K562 (cell line): ENCODE measurements around the gene TMEM69. TPM values are rescaled to one million over a fixed set of nuclear protein-coding genes. Genes with fewer than 3 reads are reported as not detected.

ENCODE experiments used
- ARHGAP35 ChIP-seq: fragments of 450-650 bp; IDR thresholded peaks from 2 replicates; pipeline ENCODE4 v1.6.1; 2018; ENCODE audit not compliant: partially characterized antibody
- CREBBP ChIP-seq: IDR thresholded peaks from one replicate; pipeline ENCODE4 v1.6.1; 2012; ENCODE audit warnings: low read depth, mild to moderate bottlenecking, control low read depth, inconsistent platforms, low read length
- ELF1 ChIP-seq: fragments of 200-800 bp; sonication (Bioruptor generic); IDR thresholded peaks from 2 replicates; pipeline ENCODE4 v1.6.1; 2016; ENCODE audit warnings: missing genetic modification characterization, missing compliant biosample characterization
- GTF2E2 ChIP-seq: fragments of 200-800 bp; sonication (Bioruptor generic); IDR thresholded peaks from 2 replicates; pipeline ENCODE4 v1.6.1; 2016; ENCODE audit warnings: missing genetic modification characterization, missing compliant biosample characterization
- PYGO2 ChIP-seq: fragments of 450-650 bp; IDR thresholded peaks from 2 replicates; pipeline ENCODE4 v1.6.1; 2016; ENCODE audit warnings: mild to moderate bottlenecking, missing genetic modification characterization, moderate library complexity, missing compliant biosample characterization
- SAFB ChIP-seq: fragments of 200-400 bp; formaldehyde crosslinking; IDR thresholded peaks from 2 replicates; pipeline ENCODE4 v1.6.1; 2017; ENCODE audit warnings: low read depth, low read length, borderline replicate concordance
- SIN3B ChIP-seq: fragments of 450-650 bp; IDR thresholded peaks from 2 replicates; pipeline ENCODE4 v1.6.1; 2017; ENCODE audit warnings: low read depth, mild to moderate bottlenecking, moderate library complexity
- SPI1 ChIP-seq: IDR thresholded peaks from 2 replicates; pipeline ENCODE4 v1.6.1; 2011; ENCODE audit warnings: low read depth, low read length, control low read depth, borderline replicate concordance
- ZBTB1 ChIP-seq: sonication (generic); formaldehyde crosslinking; IDR thresholded peaks from 2 replicates; pipeline ENCODE4 v1.8.1; 2023; ENCODE audit warnings: missing genetic modification reagents, low read depth, mild to moderate bottlenecking, borderline replicate concordance
- ZNF124 ChIP-seq: sonication (generic); formaldehyde crosslinking; IDR thresholded peaks from 2 replicates; pipeline ENCODE4 v1.8.1; 2022; ENCODE audit warnings: missing genetic modification reagents
- ZNF23 ChIP-seq: fragments of 250-450 bp; sonication (Bioruptor Pico); IDR thresholded peaks from 2 replicates; pipeline ENCODE4 v1.4.0; 2020; ENCODE audit warnings: mild to moderate bottlenecking
- ZNF263 ChIP-seq: sonication (generic); formaldehyde crosslinking; IDR thresholded peaks from 2 replicates; pipeline ENCODE4 v1.8.0; 2022; ENCODE audit warnings: mild to moderate bottlenecking, missing genetic modification reagents, borderline replicate concordance
- ZNF717 ChIP-seq: fragments of 250-450 bp; sonication (Bioruptor Pico); IDR thresholded peaks from 2 replicates; pipeline ENCODE4 v1.5.0; 2021
- polyA plus RNA-seq, 8 experiments: library from polyadenylated mRNA; depleted of rRNA in 4 of 8; stranded (reverse) in 5 of 8; unstranded in 3 of 8; fragments of >200 nt; fragmentation: Nextera tagmentation in 2 of 8; fragmentation: Illumina TruSeq in 1 of 8; extraction: Ambion mirVana in 2 of 8; extraction: Trizol in 1 of 8; gene quantifications; 2 replicates each; pipeline versions ENCODE4 v1.2.1 to v1.2.3, GENCODE V29; 2011 to 2014; ENCODE audit warnings: inconsistent platforms in 1 of 8, missing spikeins in 1 of 8
- total RNA-seq, 7 experiments: library from RNA; depleted of rRNA in 6 of 7; stranded (reverse); fragments of >200 nt in 6 of 7; fragmentation: Illumina TruSeq in 2 of 7; extraction: Trizol in 2 of 7; gene quantifications; 2 replicates each; pipeline versions ENCODE4 v1.2.1 to v1.2.3, GENCODE V29; 2011 to 2021; ENCODE audit warnings: low replicate concordance in 1 of 7
- TF ChIP-seq, protein P1 (sequence below), 2 experiments: IDR thresholded peaks in 1 of 2; conservative IDR thresholded peaks in 1 of 2; 2 replicates each; pipeline ENCODE4 v1.6.1; 2016; ENCODE audit warnings: low read depth in 2 of 2, mild to moderate bottlenecking in 1 of 2, missing compliant biosample characterization in 1 of 2, missing genetic modification characterization in 1 of 2, moderate library complexity in 1 of 2
- TF ChIP-seq, protein P2 (sequence below): sonication (generic); formaldehyde crosslinking; IDR thresholded peaks from 2 replicates; pipeline ENCODE4 v1.8.0; 2023; ENCODE audit warnings: mild to moderate bottlenecking, missing genetic modification reagents
- TF ChIP-seq, protein P3 (sequence below): fragments of 250-450 bp; sonication (Bioruptor Pico); IDR thresholded peaks from 2 replicates; pipeline ENCODE4 v1.8.0; 2021; ENCODE audit warnings: moderate library complexity, mild to moderate bottlenecking, inconsistent platforms
- TF ChIP-seq, protein P4 (sequence below): fragments of 250-450 bp; sonication (Bioruptor Pico); IDR thresholded peaks from 2 replicates; pipeline ENCODE4 v1.8.0; 2021; ENCODE audit warnings: moderate library complexity, mild to moderate bottlenecking, inconsistent platforms

The TMEM69 gene
- total and polyA plus RNA-seq, 9 of the 15 experiments (the other 6 are each of a cell fraction or from before 2014, with no cell fraction given) = 47.3 to 248 (median 103) TPM

DNA sequence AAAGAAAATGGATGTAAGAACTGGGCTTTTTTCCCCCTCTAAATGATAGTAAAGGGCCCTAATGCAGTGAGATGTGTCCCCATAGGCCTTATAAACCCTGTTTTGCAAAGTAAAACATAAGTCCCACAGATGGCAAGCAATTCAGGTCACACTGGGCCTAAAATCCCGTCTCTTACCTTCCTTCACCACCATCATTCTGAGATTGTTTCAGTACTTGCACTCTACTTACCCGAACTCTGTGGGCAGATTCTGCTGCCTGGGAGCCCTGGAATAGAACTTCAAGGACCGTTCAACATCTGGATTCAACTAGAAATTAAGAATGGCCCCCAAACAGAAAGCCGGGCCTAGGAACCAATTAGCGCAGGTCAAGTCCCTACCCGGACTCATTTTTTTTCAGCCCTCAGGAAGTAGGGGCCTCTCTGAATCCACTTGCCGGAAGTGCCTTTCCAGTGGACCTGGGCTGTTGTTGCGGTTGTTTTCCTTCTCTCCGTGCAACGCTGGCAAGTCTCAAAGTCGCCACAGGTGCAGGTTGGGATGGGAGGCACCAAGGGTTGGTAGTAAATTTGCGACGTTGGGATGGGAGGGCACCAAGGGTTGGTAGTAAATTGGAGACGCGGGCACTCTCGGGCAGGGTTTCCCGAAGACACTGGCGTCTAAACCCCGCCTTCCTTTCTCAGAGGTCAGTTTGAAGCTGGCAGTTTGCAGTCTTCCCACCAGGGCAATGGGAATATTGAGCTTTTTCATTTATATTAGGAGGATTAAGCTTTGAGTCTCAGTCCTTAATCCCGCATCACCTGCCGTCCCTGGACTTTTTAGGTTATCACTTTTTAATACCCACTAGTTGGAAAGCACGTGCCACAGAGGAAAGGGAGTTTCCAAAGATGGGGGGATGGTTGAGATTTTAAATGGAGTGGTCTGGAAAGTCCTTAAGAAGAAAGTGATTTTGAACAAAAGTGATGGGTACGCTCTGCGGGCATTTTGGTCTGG lies at the start of gene TMEM69 (continued):
- TF ChIP-seq, protein P1, sequence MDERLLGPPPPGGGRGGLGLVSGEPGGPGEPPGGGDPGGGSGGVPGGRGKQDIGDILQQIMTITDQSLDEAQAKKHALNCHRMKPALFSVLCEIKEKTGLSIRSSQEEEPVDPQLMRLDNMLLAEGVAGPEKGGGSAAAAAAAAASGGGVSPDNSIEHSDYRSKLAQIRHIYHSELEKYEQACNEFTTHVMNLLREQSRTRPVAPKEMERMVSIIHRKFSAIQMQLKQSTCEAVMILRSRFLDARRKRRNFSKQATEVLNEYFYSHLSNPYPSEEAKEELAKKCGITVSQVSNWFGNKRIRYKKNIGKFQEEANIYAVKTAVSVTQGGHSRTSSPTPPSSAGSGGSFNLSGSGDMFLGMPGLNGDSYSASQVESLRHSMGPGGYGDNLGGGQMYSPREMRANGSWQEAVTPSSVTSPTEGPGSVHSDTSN (CRISPR knock-in tag; IDR thresholded peaks at IDR 0.05; ENCODE audit: low read depth) = no peak
- TF ChIP-seq, protein P1 (tag; conservative IDR thresholded peaks at IDR 0.05; ENCODE audit: low read depth) = no peak; the same call in 1 of the 2 replicates
- TF ChIP-seq SIN3B (peak; percentile 93), ZNF23 (CRISPR knock-in tag) (0 out of 2 replicates have a peak, but pooled peaks have one; percentile 26), SPI1 (no peak), CREBBP (no peak), SAFB (no peak), ELF1 (tag) (peak; percentile 80), PYGO2 (peak; percentile 58; the same call in 1 of the 2 replicates), ZBTB1 (no peak), GTF2E2 (tag) (peak; percentile 99), ZNF124 (CRISPR knock-in tag) (no peak), ZNF717 (CRISPR knock-in tag) (no peak), ARHGAP35 (no peak), ZNF263 (no peak)
- TF ChIP-seq, protein P2, sequence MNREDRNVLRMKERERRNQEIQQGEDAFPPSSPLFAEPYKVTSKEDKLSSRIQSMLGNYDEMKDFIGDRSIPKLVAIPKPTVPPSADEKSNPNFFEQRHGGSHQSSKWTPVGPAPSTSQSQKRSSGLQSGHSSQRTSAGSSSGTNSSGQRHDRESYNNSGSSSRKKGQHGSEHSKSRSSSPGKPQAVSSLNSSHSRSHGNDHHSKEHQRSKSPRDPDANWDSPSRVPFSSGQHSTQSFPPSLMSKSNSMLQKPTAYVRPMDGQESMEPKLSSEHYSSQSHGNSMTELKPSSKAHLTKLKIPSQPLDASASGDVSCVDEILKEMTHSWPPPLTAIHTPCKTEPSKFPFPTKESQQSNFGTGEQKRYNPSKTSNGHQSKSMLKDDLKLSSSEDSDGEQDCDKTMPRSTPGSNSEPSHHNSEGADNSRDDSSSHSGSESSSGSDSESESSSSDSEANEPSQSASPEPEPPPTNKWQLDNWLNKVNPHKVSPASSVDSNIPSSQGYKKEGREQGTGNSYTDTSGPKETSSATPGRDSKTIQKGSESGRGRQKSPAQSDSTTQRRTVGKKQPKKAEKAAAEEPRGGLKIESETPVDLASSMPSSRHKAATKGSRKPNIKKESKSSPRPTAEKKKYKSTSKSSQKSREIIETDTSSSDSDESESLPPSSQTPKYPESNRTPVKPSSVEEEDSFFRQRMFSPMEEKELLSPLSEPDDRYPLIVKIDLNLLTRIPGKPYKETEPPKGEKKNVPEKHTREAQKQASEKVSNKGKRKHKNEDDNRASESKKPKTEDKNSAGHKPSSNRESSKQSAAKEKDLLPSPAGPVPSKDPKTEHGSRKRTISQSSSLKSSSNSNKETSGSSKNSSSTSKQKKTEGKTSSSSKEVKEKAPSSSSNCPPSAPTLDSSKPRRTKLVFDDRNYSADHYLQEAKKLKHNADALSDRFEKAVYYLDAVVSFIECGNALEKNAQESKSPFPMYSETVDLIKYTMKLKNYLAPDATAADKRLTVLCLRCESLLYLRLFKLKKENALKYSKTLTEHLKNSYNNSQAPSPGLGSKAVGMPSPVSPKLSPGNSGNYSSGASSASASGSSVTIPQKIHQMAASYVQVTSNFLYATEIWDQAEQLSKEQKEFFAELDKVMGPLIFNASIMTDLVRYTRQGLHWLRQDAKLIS (CRISPR knock-in tag) = 0 out of 2 replicates have a peak, but pooled peaks have one; percentile 69
- TF ChIP-seq, protein P3, sequence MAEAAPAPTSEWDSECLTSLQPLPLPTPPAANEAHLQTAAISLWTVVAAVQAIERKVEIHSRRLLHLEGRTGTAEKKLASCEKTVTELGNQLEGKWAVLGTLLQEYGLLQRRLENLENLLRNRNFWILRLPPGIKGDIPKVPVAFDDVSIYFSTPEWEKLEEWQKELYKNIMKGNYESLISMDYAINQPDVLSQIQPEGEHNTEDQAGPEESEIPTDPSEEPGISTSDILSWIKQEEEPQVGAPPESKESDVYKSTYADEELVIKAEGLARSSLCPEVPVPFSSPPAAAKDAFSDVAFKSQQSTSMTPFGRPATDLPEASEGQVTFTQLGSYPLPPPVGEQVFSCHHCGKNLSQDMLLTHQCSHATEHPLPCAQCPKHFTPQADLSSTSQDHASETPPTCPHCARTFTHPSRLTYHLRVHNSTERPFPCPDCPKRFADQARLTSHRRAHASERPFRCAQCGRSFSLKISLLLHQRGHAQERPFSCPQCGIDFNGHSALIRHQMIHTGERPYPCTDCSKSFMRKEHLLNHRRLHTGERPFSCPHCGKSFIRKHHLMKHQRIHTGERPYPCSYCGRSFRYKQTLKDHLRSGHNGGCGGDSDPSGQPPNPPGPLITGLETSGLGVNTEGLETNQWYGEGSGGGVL (CRISPR knock-in tag) = no peak
- TF ChIP-seq, protein P4, sequence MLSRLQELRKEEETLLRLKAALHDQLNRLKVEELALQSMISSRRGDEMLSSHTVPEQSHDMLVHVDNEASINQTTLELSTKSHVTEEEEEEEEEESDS (CRISPR knock-in tag) = no peak
